HG03066 (cell line): Measurements from ENCODE around the gene PGPEP1.

ENCODE experiments used
- ATAC-seq: cut with Tn5 transposase; IDR thresholded peaks from one replicate; pipeline ENCODE4 v1.9.1; 2021; ENCODE audit warnings: low read depth; ENCODE audit not compliant: unreplicated experiment

PGPEP1 gene

DNA sequence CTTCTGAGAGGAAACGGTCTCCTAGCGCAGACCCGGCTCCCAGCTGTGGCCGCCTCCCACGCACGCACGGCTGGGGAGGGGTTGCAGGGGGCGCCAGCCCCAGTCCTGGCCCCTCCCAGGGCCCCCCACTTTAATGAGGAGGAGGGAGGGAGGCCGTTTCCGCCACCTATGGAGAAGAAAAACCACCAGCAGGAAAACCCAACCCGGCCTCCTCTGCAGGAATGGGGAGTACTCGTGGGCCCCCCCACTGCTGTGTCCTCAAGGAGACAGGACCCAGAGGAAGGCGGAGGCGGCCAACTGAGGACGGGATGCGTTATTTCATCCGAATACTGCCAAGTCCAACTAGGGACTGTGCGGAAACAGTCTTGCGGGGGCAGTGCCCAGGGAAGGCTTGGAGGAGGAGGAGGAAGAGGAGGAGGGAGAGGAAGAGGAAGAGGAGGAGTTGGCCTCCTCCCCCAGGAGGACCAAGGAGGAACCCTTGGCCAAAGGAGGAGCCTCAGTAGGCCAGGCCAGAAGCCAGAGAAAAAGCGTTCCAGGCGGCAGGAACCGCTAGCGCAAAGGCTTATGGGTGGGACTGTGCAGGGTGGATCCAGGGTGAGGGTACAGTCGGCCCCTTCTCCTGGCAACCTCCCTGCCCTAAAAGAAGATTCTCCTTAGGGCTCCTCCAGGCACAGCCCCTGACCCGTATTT lies 74.9 kb downstream of the PGPEP1 start:
- ATAC-seq, result no peak

DNA sequence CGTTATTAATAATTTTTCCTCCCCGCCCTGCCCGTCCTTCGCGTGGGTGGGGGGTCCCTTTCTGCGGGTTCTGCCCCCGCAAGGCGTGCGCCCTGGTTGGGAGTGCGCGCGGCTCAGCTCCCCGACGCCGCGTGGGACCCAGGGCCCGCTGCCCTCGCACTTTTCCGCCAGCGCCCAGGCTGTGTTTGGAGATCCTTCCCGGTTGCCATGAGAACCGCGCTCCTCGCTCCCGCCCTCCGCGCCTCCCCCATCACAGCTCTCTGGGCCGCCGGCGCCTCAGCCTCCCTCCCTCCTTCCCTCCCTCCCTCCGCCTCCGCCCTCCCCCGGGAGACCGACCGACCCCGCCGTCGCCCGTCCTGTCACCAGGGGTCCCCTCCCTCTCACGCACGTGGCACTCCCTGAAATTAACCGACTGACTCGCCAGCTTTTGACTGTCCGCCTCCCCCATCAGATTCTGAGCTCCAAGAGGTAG lies 76.4 kb downstream of the PGPEP1 start:
- ATAC-seq, result no peak

DNA sequence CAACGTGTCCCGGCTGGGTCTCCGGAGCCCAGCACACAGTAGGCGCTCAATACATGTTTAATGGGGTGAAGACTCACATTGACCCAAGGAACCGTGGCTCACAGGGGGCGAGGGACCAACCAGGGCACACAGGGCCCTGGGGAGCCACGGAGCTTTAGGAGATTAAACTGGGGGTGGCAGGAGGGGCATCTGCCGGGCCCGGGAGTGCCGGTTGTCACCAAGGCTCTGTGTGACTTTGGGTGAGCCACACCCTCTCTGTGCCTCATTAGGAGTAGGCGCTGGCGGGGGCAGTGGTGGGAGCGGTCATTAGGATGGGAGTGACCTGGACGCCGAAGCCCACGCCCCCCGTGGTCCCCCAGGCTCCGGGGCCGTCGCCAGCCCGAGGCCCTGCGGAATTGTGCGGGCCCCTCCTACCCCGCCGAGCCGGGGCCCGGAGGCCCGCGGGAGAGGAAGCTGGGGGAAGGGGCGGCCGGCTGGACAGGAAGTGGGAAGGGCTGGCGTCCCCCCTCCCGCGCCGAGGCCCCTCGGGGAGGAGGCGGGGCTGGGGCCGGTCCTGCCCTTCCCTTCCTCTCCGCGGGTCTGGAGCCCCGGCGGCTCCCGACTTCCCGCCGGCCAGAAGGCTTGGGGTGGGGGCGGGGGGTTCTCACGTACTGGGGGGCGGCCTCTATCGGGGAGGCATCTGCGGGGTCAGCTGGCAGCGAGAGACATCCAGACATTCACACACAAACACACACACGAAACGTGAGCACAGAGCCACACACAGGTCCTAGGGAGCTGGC lies 77.0 kb downstream of the PGPEP1 start:
- ATAC-seq, result no peak

DNA sequence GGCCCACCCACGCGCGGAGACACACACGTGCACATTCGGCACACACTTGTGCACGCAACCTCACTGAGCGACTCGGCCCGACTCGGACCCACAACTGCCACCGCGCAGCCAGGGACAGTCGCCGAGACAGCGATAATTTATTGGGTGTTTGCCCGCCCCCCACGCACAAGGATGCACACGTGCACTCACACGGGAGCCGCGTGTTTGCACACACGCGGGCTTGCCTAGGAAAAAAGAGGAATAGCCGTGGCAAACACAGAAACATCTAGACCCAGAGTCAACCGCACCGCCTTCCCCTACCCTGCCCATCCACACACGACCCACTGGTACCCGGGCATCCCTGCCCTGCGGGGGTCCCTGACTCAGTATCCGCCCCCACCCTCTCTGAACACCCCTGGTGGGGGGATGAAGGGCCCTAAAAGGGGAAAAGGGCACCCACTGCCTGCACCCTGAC lies 77.7 kb downstream of the PGPEP1 start:
- ATAC-seq, result no peak

DNA sequence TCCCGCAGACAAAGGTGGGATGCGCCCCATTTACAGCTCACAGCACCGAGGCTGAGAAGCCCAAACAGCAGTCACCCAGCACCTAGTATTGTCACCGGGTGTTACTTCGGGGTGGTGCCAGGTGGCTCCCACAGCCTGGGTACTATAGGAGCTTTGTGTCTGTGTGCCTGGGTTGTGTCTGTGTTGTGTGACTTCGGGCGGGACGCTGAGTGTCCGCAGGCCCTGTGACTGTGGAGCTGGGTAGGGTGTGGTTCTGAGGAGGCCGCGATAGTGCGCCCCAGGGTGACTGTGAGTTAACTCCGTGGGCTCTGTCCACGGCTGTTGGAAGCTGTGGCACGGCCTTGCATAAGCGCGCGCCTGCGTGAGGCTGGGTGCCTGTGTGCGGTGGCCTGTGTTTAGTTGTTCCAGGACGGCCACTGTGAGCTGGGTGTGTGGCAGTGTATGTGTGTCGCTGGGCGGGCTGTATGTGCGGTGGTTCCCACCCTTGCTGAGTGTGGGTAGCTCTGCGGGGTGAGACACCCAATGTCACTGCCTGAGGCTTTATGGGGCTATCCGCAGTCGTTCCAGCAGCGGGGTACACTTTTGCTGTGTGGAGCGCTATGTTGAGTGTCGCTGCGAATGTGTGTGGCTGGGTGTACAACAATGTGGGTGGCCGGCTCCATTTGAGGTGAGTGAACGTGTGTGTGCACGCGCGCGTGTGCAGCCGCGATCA lies 78.2 kb downstream of the PGPEP1 start:
- no peak for ATAC-seq

DNA sequence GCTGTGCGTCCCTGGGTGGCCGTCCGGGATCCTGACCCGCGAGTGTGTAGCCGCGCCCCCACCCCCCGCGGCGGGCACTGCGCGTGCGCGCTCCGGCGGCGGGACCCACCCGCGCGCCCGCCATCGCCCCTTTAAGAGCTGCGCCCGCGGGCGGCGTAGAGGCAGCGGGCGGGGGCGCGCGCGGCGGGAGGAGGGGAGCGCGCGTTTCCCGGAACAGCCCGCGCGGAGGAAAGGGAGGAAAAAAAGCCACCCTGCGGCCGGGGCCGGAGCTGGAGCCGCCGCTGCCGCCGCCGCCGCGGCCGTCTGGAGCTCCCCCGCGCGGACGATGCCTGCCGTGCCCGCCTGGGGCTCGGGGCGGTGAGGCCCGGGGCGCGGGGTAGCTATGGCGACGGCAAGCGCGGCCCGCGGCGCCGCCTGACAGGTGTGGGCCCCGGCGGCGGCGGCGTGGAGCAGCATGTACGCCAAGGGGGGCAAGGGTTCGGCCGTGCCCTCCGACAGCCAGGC lies 78.8 kb downstream of the PGPEP1 start, which contains the start of gene SSBP4:
TSS of gene SSBP4 (plus strand) at position 204 of the 504 bp plus-strand sequence. CDS start at position 455, 251 bp downstream.
- no peak for ATAC-seq
